Measurements from ENCODE around the gene TCFL5. TPM values are rescaled to one million over a fixed set of nuclear protein-coding genes. Genes with fewer than 3 reads are reported as not detected.
A peak's percentile ranks its signal among the peaks of the same experiment; 100 is the strongest.

Gene TCFL5
- total RNA-seq, 1 experiment from 2014 or later: 23.8 TPM

- POLR2A ChIA-PET: no interaction called here
- peaks cover 4% of the 10 kb centered on the region; the same call in 1 of the 2 replicates for H3K4me1 ChIP-seq (ENCODE audit: control insufficient read depth, insufficient read depth, low read length)
- H3K9me3 ChIP-seq (ENCODE audit: control insufficient read depth, insufficient read depth, low read depth, low read length): no peaks in the 10 kb centered on the region
- no peak for TF ChIP-seq TCF7L2 (IDR thresholded peaks at IDR 0.05; ENCODE audit: low read depth, low read length)
- in situ Hi-C loops (cut with HindIII; ENCODE audit: low pct_unique_long_range_greater_than_20kb, low sequenced_read_pairs): no loop called here
- DNase-seq (ENCODE audit: low read depth, low spot score): no peak
- H3K27me3 ChIP-seq (ENCODE audit: control insufficient read depth, insufficient read depth, low read length): no peaks in the 10 kb centered on the region
- no peak overlapping the region for H3K27ac ChIP-seq (ENCODE audit: low read length)
- intact Hi-C loops (cut with micrococcal nuclease; ENCODE audit: unreplicated experiment): no loop called here
- peaks cover 19% of the 10 kb centered on the region for H3K36me3 ChIP-seq (ENCODE audit: control insufficient read depth, insufficient read depth, low read length)
- CTCF ChIA-PET: no interaction called here
- no TSS peak for BruUV-seq (replicated peaks)
- ATAC-seq: no peak
- no peak overlapping the region for H3K4me3 ChIP-seq (ENCODE audit: low read depth in 2 of 2, low read length in 2 of 2)
Observed at GRCh38 chr20:62894261-62894660, 32.6 kb upstream of the TCFL5 start.

- DNase-seq (ENCODE audit: low read depth, low spot score): no peak
- Histone ChIP-seq H3K27ac (ENCODE audit: low read length) (no peak overlapping the region), H3K36me3 (ENCODE audit: control insufficient read depth, insufficient read depth, low read length) (peaks cover 19% of the 10 kb centered on the region), H3K4me3 (ENCODE audit: low read depth in 2 of 2, low read length in 2 of 2) (no peak overlapping the region), H3K4me1 (ENCODE audit: control insufficient read depth, insufficient read depth, low read length) (peaks cover 2% of the 10 kb centered on the region; the same call in 1 of the 2 replicates), H3K9me3 (ENCODE audit: control insufficient read depth, insufficient read depth, low read depth, low read length) (no peaks in the 10 kb centered on the region), H3K27me3 (ENCODE audit: control insufficient read depth, insufficient read depth, low read length) (no peaks in the 10 kb centered on the region)
- intact Hi-C loops (cut with micrococcal nuclease; ENCODE audit: unreplicated experiment) (no loop called here), in situ Hi-C loops (cut with HindIII; ENCODE audit: low pct_unique_long_range_greater_than_20kb, low sequenced_read_pairs) (no loop called here)
- ATAC-seq: no peak
- TF ChIP-seq SIN3A (IDR thresholded peaks at IDR 0.05; ENCODE audit: borderline replicate concordance, insufficient read depth, low read depth, low read length) (no peak), POLR2AphosphoS5 (IDR thresholded peaks at IDR 0.05; ENCODE audit: low read depth, low read length) (0 out of 2 replicates have a peak, but pooled peaks have one; percentile 13), REST (IDR thresholded peaks at IDR 0.05; ENCODE audit: insufficient read depth in 1 of 2, low read depth in 2 of 2, low read length in 1 of 2) (no peak), CTCF (IDR thresholded peaks at IDR 0.05) (no peak; the same call in 1 of the 2 replicates), TCF7L2 (IDR thresholded peaks at IDR 0.05; ENCODE audit: low read depth, low read length) (no peak)
- ChIA-PET POLR2A (no interaction called here), CTCF (no interaction called here)
- BruUV-seq (replicated peaks): no TSS peak
Observed at GRCh38 chr20:62893700-62894099, 32.1 kb upstream of the TCFL5 start.

- TF ChIP-seq SIN3A (IDR thresholded peaks at IDR 0.05; ENCODE audit: borderline replicate concordance, insufficient read depth, low read depth, low read length): no peak
- no peak for TF ChIP-seq REST (IDR thresholded peaks at IDR 0.05; ENCODE audit: insufficient read depth in 1 of 2, low read depth in 2 of 2, low read length in 1 of 2)
- TF ChIP-seq CTCF (IDR thresholded peaks at IDR 0.05): no peak
- no peak for TF ChIP-seq TCF7L2 (IDR thresholded peaks at IDR 0.05; ENCODE audit: low read depth, low read length)
- TF ChIP-seq POLR2AphosphoS5 (IDR thresholded peaks at IDR 0.05; ENCODE audit: low read depth, low read length): no peak
- POLR2A ChIA-PET: no interaction called here
- H3K27ac ChIP-seq (ENCODE audit: low read length): no peak overlapping the region
- no peak for ATAC-seq
- no peak overlapping the region for H3K4me3 ChIP-seq (ENCODE audit: low read depth in 2 of 2, low read length in 2 of 2)
- no peak for DNase-seq (ENCODE audit: low read depth, low spot score)
- H3K4me1 ChIP-seq (ENCODE audit: control insufficient read depth, insufficient read depth, low read length): peaks cover 3% of the 10 kb centered on the region
- no peaks in the 10 kb centered on the region for H3K9me3 ChIP-seq (ENCODE audit: control insufficient read depth, insufficient read depth, low read depth, low read length)
- no peaks in the 10 kb centered on the region for H3K27me3 ChIP-seq (ENCODE audit: control insufficient read depth, insufficient read depth, low read length)
- in situ Hi-C loops (cut with HindIII; ENCODE audit: low pct_unique_long_range_greater_than_20kb, low sequenced_read_pairs): no loop called here
- H3K36me3 ChIP-seq (ENCODE audit: control insufficient read depth, insufficient read depth, low read length): peaks cover 23% of the 10 kb centered on the region
- intact Hi-C loops (cut with micrococcal nuclease; ENCODE audit: unreplicated experiment): no loop called here
- no TSS peak for BruUV-seq (replicated peaks)
- CTCF ChIA-PET: interaction anchor here (0.7 kb wide), 1 partner anchor 19 kb away, joined by 3 read pairs; no protein-coding TSS in a partner anchor
Observed at GRCh38 chr20:62892348-62893304, 31.0 kb upstream of the TCFL5 start.
